GM12891 (cell line): ENCODE results near the gene IWS1.
"Not testable (repeated sequence)": the region's sequence is repeated elsewhere in the genome, so short reads cannot be mapped to it uniquely, and the experiment has no call there.

Source experiments
- PAX5 ChIP-seq: IDR thresholded peaks from 2 replicates; pipeline ENCODE4 v1.6.1; 2011; ENCODE audit warnings: low read length, moderate library complexity, mild to moderate bottlenecking; ENCODE audit not compliant: insufficient read depth, severe bottlenecking
- POLR2A ChIP-seq: IDR thresholded peaks from 2 replicates; pipeline ENCODE4 v1.6.1; 2011; ENCODE audit warnings: low read depth, low read length, control low read depth
- POLR2AphosphoS5 ChIP-seq: IDR thresholded peaks from 2 replicates; pipeline ENCODE4 v1.6.1; 2011; ENCODE audit warnings: low read depth, low read length, control low read depth
- POU2F2 ChIP-seq: IDR thresholded peaks from 2 replicates; pipeline ENCODE4 v1.6.1; 2011; ENCODE audit warnings: low read depth, mild to moderate bottlenecking, control low read depth, low read length, moderate library complexity
- SPI1 ChIP-seq: IDR thresholded peaks from 2 replicates; pipeline ENCODE4 v1.6.1; 2011; ENCODE audit warnings: low read depth, low read length, control low read depth
- TAF1 ChIP-seq: IDR thresholded peaks from 2 replicates; pipeline ENCODE4 v1.6.1; 2011; ENCODE audit warnings: low read depth, low read length, control low read depth

- TF ChIP-seq TAF1, POLR2AphosphoS5, POLR2A, PAX5, SPI1, POU2F2: not testable (repeated sequence)
These were observed 16.8 kb upstream of the IWS1 start for GRCh38 chr2:127543013-127543501.
